Astrocyte (in vitro differentiated cells and primary cell): ENCODE results near the gene LRP4. TPM values are rescaled to one million over a fixed set of nuclear protein-coding genes. Genes with fewer than 3 reads are reported as not detected.

Experiments
- DNase-seq: peaks from one replicate; pipeline ENCODE4 v3.0.0-alpha.2; 2010; ENCODE audit warnings: low read depth
- FAIRE-seq: peaks from 2 replicates; lab custom pipeline; 2011; peaks lifted over from hg19 to GRCh38; lab: Jason Lieb, UNC
- H2AFZ ChIP-seq: 2 replicates; pipeline ENCODE4 v1.6.0; 2012; ENCODE audit warnings: low read depth, low read length, inconsistent platforms
- H3K27ac ChIP-seq: 2 replicates; pipeline ENCODE4 v1.5.1; 2011; ENCODE audit warnings: low read depth, low read length, inconsistent platforms
- H3K27me3 ChIP-seq: 2 replicates; pipeline ENCODE4 v1.6.0; 2011; ENCODE audit warnings: low read length, inconsistent platforms; ENCODE audit not compliant: insufficient read depth
- H3K36me3 ChIP-seq: 2 replicates; pipeline ENCODE4 v1.5.1; 2011; ENCODE audit warnings: low read length, inconsistent platforms; ENCODE audit not compliant: insufficient read depth
- H3K4me1 ChIP-seq: 2 replicates; pipeline ENCODE4 v1.5.1; 2011; ENCODE audit warnings: low read length, inconsistent platforms; ENCODE audit not compliant: insufficient read depth
- H3K4me2 ChIP-seq: 2 replicates; pipeline ENCODE4 v1.6.0; 2012; ENCODE audit warnings: low read length, inconsistent platforms
- H3K4me3 ChIP-seq: 2 replicates; pipeline ENCODE4 v1.5.1; 2011; ENCODE audit warnings: low read depth, mild to moderate bottlenecking, low read length, inconsistent platforms; ENCODE audit not compliant: insufficient read depth
- H3K79me2 ChIP-seq: 2 replicates; pipeline ENCODE4 v1.6.0; 2012; ENCODE audit warnings: mild to moderate bottlenecking, low read length, inconsistent platforms; ENCODE audit not compliant: insufficient read depth
- H3K9ac ChIP-seq: 2 replicates; pipeline ENCODE4 v1.6.0; 2012; ENCODE audit warnings: mild to moderate bottlenecking, low read length, inconsistent platforms
- H3K9me3 ChIP-seq: 2 replicates; pipeline ENCODE4 v1.5.1; 2012; ENCODE audit warnings: low read depth, mild to moderate bottlenecking, low read length, inconsistent platforms; ENCODE audit not compliant: insufficient read depth
- H4K20me1 ChIP-seq: 2 replicates; pipeline ENCODE4 v1.6.0; 2012; ENCODE audit warnings: low read length, inconsistent platforms; ENCODE audit not compliant: insufficient read depth
- H3K27ac Mint-ChIP-seq: one replicate; pipeline ENCODE4 v1.8.0; 2021; ENCODE audit warnings: mild to moderate bottlenecking, mixed read lengths; ENCODE audit not compliant: unreplicated experiment
- H3K27me3 Mint-ChIP-seq: one replicate; pipeline ENCODE4 v1.8.0; 2021; ENCODE audit warnings: low read depth, mixed read lengths; ENCODE audit not compliant: unreplicated experiment
- H3K36me3 Mint-ChIP-seq: one replicate; pipeline ENCODE4 v1.8.0; 2021; ENCODE audit warnings: low read depth, mixed read lengths; ENCODE audit not compliant: unreplicated experiment
- H3K4me1 Mint-ChIP-seq: one replicate; pipeline ENCODE4 v1.8.0; 2021; ENCODE audit warnings: low read depth, mixed read lengths; ENCODE audit not compliant: unreplicated experiment
- H3K4me3 Mint-ChIP-seq: one replicate; pipeline ENCODE4 v1.8.0; 2021; ENCODE audit warnings: mild to moderate bottlenecking, moderate library complexity, mixed read lengths; ENCODE audit not compliant: unreplicated experiment
- H3K9me3 Mint-ChIP-seq: one replicate; pipeline ENCODE4 v1.8.0; 2021; ENCODE audit warnings: mild to moderate bottlenecking, mixed read lengths; ENCODE audit not compliant: unreplicated experiment
- EZH2 ChIP-seq: IDR thresholded peaks from 2 replicates; pipeline ENCODE4 v1.6.1; 2012; ENCODE audit warnings: mild to moderate bottlenecking, low read length, inconsistent platforms; ENCODE audit not compliant: insufficient read depth
- total RNA-seq: library from RNA; stranded (reverse); gene quantifications from 2 replicates; pipeline ENCODE4 v1.2.1, GENCODE V29; 2021
- TF ChIP-seq, protein P1 (sequence below): IDR thresholded peaks from 2 replicates; pipeline ENCODE4 v1.5.1; 2011; ENCODE audit warnings: low read depth, mild to moderate bottlenecking, inconsistent platforms, low read length, moderate library complexity; ENCODE audit not compliant: insufficient read depth

Gene LRP4
- total RNA-seq, 1 donor from 2014 or later, result 19.0 TPM

DNA sequence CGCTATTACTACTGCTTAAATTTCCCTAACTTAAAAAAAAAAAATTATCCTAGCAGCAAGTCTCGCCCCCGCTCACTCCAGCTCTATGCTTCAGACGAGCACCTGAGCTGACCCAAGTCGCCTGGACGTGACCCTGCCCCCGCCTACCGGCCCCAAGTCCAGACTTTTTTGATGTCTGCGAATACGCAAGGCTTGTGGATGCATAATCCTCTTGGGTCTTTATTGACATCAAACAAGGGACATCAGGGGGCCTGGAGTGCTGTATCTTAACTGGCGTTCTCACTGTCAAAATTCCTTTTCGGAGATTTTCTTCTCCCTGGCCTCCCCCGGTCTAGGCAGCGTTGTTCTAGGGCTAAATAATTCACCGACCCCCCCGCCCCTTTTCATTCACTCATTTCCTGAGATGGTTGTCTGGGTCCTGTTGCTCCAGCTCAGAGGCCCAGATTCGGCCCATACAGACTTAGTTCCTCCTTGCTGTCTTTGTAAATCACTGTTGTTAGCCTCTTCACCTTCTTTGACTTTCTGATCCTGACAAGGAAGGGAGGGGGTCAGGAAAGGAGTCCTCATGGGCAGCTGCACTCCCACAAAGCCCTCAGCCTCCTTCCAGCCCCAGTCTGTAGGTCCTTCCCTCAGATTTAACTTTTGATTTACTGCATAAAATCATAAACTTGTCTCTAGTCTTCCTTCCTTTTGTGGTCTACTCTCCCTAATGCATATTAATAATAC, 601 bp upstream of the LRP4 start:
- H3K4me2 ChIP-seq, result peak overlapping the region; percentile 92
- Mint-ChIP-seq H3K27ac (peak overlapping the region; percentile 10), H3K27me3 (no peaks in the 10 kb centered on the region), H3K4me1 (peaks cover 43% of the 10 kb centered on the region), H3K4me3 (peak overlapping the region; percentile 86), H3K36me3 (no peaks in the 10 kb centered on the region), H3K9me3 (no peaks in the 10 kb centered on the region)
- no peaks in the 10 kb centered on the region for H3K27me3 ChIP-seq
- DNase-seq (no peak), FAIRE-seq (no peak)
- H3K9ac ChIP-seq, result peak overlapping the region; percentile 44
- no peaks in the 10 kb centered on the region for H3K36me3 ChIP-seq
- H3K79me2 ChIP-seq, result no peaks in the 10 kb centered on the region
- peak overlapping the region; percentile 41 for H3K4me3 ChIP-seq
- H4K20me1 ChIP-seq, result no peaks in the 10 kb centered on the region
- H2AFZ ChIP-seq, result peak overlapping the region; percentile 42
- TF ChIP-seq EZH2, result no peak
- TF ChIP-seq, protein P1, sequence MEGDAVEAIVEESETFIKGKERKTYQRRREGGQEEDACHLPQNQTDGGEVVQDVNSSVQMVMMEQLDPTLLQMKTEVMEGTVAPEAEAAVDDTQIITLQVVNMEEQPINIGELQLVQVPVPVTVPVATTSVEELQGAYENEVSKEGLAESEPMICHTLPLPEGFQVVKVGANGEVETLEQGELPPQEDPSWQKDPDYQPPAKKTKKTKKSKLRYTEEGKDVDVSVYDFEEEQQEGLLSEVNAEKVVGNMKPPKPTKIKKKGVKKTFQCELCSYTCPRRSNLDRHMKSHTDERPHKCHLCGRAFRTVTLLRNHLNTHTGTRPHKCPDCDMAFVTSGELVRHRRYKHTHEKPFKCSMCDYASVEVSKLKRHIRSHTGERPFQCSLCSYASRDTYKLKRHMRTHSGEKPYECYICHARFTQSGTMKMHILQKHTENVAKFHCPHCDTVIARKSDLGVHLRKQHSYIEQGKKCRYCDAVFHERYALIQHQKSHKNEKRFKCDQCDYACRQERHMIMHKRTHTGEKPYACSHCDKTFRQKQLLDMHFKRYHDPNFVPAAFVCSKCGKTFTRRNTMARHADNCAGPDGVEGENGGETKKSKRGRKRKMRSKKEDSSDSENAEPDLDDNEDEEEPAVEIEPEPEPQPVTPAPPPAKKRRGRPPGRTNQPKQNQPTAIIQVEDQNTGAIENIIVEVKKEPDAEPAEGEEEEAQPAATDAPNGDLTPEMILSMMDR, result no peak
- no peaks in the 10 kb centered on the region for H3K9me3 ChIP-seq
- H3K4me1 ChIP-seq, result peaks cover 43% of the 10 kb centered on the region
- peak overlapping the region; percentile 86 for H3K27ac ChIP-seq

- H3K9ac ChIP-seq, result peak overlapping the region; percentile 81
Observed at GRCh38 chr11:46917762-46918082, 628 bp downstream of the LRP4 start.

More at GRCh38 chr11:46917762-46918082, 628 bp downstream of the LRP4 start:
- Mint-ChIP-seq H3K9me3 (no peaks in the 10 kb centered on the region), H3K4me1 (peaks cover 55% of the 10 kb centered on the region), H3K36me3 (no peaks in the 10 kb centered on the region), H3K4me3 (peak overlapping the region; percentile 90), H3K27me3 (no peaks in the 10 kb centered on the region), H3K27ac (peak overlapping the region; percentile 78)
- H4K20me1 ChIP-seq, result no peaks in the 10 kb centered on the region
- no peaks in the 10 kb centered on the region for H3K9me3 ChIP-seq
- H3K36me3 ChIP-seq, result no peaks in the 10 kb centered on the region
- peak overlapping the region; percentile 67 for H3K4me3 ChIP-seq
- peaks cover 54% of the 10 kb centered on the region for H3K4me1 ChIP-seq
- peak overlapping the region; percentile 62 for H2AFZ ChIP-seq
- DNase-seq (no peak), FAIRE-seq (no peak)
- no peak overlapping the region for H3K27ac ChIP-seq
- peak overlapping the region; percentile 92 for H3K4me2 ChIP-seq
- TF ChIP-seq, protein P1, result no peak
- TF ChIP-seq EZH2, result no peak
- H3K27me3 ChIP-seq, result no peaks in the 10 kb centered on the region
- no peaks in the 10 kb centered on the region for H3K79me2 ChIP-seq
